Stimulated activated CD4-positive, alpha-beta T cell treated with anti-CD3 and anti-CD28 coated beads, Interleukin-12 subunit alpha, Interleukin-12 subunit beta, amount 100 ng/mL, for 48 hours (primary cell): ENCODE data around the gene SDF2.
"Not testable (repeated sequence)": the region's sequence is repeated elsewhere in the genome, so short reads cannot be mapped to it uniquely, and the experiment has no call there.

Source experiments
- DNase-seq, 3 donors: peaks; one replicate each; pipeline ENCODE4 v3.0.0-alpha.2; 2020; ENCODE audit warnings: low read depth in 2 of 3, low spot score in 1 of 3

SDF2 gene

GRCh38 chr17:28635506-28635905 is 26.2 kb downstream of the SDF2 start:
- no peak for DNase-seq

DNA sequence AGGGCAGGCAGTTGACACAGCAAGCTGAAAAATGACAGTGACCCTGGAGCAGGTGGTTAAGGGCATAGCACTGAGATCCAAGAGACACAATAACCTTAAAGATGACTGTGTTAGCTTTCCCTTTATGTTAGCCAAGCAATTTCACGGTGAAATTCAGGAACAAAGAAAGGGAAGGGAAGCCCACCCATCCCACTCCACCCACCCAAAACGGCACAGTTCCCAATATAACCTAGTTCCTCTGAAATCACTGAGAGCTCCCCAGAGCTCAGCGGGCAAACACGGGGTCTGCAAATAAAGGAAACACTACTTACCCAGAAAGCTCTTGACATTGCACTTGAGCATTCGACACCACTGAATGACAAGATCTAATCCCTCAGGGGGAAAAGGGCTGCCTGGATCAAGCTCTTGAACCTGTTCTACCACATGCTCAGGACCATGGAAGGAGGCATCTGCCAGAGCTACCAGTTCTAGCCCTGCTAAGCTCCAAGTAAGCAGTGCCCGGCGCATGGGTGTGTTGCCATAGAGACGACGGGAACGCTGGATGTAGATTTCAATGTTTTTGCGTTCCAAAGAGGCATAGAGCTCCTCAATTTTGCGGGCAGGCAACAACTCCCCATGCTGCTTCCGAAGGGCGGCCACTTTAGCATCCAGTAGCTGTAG is 27.4 kb downstream of the SDF2 start:
- DNase-seq, result no peak

DNA sequence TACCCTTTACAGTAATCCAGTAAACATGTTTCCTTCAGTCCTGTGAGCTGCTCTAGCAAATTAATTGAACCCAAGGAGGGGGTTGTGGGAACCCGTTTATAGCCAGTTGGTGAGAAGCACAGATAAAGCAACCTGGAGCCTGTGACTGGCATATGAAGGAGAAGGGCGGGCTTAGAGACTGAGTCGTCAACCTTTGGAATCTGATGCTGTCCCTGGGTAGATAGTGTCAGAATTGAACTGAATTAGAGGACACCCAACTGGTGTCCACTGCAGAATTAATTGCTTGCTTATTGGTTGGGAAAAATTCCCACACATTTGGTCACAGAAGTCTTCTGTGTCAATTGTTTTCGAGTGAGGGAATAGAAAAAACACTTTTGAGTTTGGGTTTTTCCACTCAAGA is 34.9 kb downstream of the SDF2 start:
- DNase-seq, result no peak

GRCh38 chr17:28624148-28624547 is 37.6 kb downstream of the SDF2 start:
- DNase-seq, result no peak

DNA sequence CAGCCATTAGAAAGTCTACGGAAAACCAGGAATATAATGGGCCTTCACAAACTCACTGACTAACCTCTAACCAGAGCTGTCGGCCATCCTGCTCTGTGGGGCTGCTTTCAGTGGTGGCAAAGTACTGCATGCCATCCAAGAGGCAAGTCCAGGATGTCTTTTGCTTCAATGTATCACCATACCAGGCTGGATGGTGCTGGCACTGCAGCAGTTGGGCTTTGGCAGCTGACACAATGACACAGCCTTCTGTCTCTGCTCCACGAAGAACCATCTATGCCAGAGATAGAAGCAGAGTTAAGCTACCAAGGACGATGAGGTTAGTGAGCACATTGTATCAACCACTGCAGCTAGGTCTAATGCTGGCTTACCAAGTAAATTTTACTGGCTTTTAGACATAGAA is 38.0 kb downstream of the SDF2 start:
- no peak for DNase-seq

DNA sequence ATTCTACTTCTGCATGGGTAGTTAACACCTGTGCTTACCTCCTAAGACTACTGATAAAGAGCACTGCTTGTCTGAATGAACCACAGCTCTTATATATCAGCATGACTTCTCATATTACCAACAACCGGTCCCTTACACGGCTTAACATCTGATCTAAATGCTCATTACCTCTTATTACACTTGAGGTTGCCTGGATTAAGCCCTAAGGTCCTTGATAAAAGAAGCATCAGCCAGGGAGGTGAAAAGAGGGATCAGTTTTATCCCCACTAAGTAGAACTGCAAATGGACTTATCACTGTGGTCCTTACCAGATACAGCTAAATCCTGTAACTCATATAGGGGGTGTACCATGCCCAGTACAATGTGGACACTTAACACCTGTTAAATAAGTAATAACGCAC is 39.5 kb downstream of the SDF2 start:
- no peak for DNase-seq

DNA sequence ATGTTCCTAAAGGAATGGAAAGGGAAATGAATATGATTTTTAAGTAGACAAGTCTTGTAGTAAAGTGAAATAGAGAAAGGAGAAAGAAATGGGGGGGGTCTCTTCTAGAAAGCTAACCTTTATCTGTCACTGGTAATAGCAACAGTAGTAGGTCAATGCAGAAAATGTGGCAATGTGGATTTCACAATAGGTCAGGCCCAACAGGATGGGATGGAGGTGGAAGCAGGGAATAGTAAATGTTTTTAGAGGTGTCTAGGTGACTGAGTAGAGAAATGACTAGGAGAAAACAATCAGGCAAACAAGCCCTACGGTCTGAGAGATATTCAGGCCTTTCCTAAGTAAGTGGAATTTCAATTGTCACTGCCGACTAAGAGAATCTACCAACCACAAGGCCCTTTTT is 41.7 kb downstream of the SDF2 start:
- DNase-seq, result no peak

DNA sequence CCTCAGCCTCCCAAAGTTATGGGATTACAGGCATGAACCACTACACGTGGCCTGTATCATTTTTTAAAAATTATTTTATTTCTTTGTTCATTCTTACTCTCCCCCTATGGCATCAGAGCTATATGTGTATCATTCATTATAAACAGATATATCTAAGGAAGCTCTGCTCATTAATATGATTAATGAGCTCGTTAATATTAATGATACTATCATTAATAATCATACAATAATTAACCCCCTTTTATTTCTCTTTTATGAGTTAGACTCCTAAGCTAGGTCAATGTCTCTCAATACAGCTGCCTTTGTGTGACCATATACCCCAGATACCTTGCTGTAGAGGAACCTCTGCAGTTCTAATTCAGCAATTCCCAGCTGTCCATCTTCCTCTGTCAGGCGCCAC is 43.2 kb downstream of the SDF2 start:
- DNase-seq, result no peak

DNA sequence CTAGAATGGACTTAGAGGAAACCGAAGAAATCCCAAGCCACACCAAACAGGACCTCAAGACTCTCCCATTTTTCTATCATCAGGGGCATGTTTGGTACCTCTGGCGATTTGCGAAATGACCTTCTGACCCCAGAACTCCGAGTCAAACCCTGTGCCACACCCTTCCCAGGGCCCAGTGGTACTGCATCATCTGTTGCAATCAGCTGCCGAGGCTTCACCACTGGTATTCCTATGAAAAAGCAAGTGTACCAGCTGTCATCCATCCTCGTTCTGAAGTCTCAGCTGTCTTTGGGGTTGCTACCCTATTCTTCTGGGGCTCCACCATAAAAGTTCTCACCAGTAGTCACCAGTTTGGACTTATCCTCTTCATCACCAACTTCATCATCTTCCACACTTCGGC is 45.4 kb downstream of the SDF2 start:
- no peak for DNase-seq

DNA sequence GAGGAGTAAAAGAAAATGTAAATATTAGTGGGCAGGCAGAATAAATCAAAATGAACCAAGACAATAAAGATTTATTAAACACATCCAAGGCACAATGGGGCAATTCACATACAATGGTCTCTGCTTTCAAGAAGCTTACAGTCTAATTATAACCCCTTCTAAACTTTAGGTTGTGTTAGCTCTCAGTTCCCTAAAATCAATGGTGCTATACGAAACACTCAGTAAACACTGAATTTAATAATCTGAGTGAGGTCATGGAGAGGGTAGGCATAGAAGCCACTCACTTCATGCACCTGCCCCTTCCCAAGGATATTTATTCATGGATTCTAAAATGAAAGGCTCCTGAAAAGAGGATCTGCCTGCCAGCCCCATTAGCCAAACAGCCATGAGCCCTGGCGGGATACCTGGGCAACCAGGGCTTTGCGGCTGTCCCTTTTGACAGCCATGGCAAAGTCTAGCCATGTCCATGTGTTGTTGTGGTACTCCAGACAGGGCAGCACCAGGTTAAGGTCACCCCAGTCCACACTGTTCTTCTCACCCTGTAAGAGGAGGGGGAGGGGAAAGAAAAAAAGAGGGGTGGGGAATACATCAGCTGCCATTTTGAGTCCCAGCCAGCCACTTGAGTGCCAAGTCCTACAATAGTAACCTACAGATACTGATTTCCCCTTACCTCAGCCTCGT is 46.3 kb downstream of the SDF2 start:
- no peak for DNase-seq

DNA sequence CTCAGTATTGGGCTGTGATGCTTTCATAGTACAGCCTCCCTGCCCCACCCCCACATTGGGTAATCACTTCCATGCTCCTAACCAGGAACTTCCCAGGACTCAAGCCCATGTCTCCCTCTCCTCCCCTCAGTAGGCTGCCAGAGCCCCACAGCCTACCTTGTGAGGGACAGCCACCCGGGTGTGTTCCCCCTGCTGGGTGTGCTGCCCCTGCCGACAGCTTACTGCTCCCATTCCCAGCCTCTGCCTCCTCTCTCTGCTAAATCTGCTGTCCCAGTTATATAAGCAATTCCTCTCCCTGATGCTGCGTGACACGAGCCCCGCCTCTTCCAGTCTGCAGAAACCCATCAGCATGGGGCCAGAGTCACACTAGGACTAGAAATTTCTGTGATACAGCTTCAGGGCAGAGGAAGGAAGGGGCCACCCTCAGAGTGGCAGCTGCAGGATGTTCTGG is 47.8 kb downstream of the SDF2 start, which contains the start of gene RSKR:
Gene RSKR (minus strand): TSS at position 255 of the 451 bp plus-strand sequence. CDS start 24 bp downstream, at position 231.
- no peak for DNase-seq

DNA sequence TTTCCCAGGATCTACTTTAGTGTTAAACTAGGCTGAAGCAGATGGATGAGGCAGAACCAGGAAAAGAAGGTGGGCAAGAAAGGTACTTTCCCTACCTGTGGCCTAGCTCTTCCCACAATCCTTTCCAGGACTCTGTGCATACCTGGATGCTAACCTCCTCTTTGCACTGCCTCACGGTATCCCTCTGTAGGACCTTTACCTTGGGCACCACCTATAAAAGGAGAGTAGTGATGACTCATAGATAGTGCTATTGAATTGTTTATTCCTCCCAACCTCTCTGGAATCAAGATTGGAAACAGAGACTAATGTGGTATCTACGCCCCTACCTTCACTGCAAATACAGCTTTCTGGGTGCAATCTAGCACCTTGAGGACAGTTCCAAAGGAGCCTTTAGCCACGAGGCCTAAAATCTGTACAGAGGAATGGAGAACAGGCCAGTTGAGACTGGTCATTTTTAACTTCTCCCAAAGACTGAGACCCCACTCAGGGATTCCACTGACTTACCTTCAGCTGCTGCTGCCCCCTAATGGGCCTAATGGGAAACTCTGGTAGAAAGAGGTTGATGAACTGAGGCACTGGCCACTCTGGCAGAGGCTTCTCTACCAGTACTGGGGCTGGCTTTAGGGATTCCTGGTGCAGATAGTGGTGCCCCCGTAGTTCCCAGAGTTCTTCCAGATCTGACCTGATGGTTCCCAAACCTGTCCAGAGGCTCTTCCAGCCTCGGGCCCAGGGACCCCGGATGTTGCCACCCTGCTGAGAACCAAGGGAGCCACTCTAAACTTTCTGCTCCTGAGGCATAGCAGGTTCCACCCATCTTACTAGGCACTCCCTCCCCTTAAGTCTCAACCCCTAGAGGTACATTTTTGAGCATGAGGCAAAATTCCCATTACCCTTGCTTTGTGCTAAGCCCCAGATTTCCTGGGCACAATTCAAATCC is 48.5 kb downstream of the SDF2 start:
- peak in 1 of 3 donors; percentile 12 for DNase-seq

DNA sequence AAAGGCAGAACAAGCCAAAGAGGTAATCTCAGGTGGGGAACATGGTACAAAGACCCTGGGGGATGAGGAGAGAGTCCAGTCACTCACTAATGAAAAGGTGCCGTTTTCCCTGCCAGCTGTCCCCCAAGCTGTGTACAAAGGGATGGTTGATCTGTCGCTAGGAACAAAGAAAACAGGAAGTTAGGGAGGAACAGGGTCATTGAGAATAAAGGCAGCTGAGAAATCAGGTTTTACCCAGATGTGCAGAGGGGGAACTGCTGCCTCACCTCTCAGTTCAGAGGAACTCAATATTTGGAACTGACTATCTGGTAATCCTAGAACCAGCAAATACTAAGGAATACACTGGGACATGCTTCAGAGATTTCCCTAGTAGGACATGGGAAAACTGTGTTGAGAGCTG is 49.2 kb downstream of the SDF2 start:
- no peak for DNase-seq

GRCh38 chr17:28610376-28610775 is 51.3 kb downstream of the SDF2 start:
- no peak for DNase-seq

GRCh38 chr17:28604031-28604430 is 57.7 kb downstream of the SDF2 start:
- not testable (repeated sequence) for DNase-seq

DNA sequence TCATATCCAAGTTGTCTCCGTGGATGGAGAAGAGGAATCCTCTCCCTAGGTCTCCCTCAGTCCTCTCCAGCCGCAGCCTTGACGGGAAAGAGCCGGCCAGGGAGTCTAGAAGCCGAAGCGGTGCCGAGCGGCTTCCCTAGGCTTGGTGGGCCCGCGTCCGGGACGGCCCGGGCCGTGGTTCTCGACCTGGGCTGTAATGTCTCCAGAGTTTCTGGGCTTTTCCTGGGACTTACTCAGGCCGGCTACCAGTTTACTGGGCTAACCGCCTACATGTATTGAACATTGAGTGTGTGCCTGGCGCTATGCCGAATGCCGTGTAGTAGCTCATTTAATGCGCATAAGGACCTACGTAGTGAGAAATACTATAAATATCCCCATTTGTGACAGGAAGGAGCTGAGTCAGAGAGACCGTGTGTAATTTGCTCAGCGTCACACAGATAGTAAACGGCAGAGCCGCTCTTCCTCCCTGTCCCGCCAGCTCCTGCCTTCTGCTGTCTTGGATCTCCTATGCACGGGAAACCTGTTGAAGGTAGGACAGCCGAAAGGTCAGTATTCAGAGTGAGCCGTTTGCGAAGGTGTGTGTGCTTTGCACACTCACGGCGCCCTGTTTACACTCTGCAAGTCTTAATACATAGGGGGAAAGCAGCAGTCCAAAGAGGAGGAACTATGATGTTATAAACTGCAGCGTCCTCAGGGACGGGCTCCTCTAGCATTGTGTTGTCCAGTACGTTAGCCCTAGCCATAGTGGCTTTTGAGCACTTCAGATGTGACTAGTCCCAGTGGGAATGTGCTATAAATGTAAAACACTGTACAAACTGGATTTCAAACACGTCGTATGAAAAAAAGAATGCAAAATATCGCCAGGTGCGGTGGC is 62.2 kb downstream of the SDF2 start:
- DNase-seq, result peak; percentile 56 to 62 (median 61)

GRCh38 chr17:28598799-28599310 is 62.9 kb downstream of the SDF2 start, which contains the start of gene SPAG5:
Gene SPAG5 (minus strand): TSS chr17:28599025. CDS start chr17:28598946, 79 bp downstream.
- DNase-seq, result peak; percentile 89 to 91 (median 90)

DNA sequence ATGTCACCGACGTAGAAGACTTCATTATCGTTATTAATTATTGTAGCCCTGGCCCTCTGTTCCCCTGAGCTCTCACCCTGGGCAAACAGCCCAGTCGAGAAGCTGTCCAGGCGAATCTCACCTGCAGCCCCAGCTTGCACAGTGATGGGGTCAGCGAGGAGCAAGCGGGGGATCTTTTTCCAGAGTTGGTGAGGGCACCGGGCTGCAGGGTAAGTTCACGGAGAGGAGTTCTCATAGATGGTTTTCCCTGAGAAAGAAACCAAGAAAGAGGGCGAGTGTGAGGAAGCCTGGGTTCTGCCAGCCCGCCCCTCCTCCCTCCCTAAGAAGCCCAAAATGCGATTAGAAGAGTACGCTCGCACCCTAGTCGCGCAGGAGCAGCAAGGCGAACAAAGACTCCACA is 63.3 kb downstream of the SDF2 start:
- DNase-seq, result no peak
